Right lobe of liver (tissue), 4 donors: ENCODE data around the gene CEP44.

Source experiments
- CTCF ChIP-seq, 4 donors: fragments of 200-600 bp in 3 of 4; fragments of 450-650 bp in 1 of 4; IDR thresholded peaks; one replicate each; pipeline versions ENCODE4 v1.5.1 to v1.8.0; 2016 to 2022; ENCODE audit warnings: antibody characterized with exemption in 4 of 4, mild to moderate bottlenecking in 2 of 4
- POLR2A ChIP-seq: fragments of 450-650 bp; IDR thresholded peaks from one replicate; pipeline ENCODE4 v1.6.1; 2017; ENCODE audit warnings: antibody characterized with exemption, mild to moderate bottlenecking
- donor health status: DM: no; HTN: no; CAD: no.
- donor health status: DM: no; HTN: no; CAD: no.
- donor health status: DM: no; HTN: yes; CAD: no.

GRCh38 chr4:174380699-174381439 is 97.2 kb downstream of the CEP44 start:
- TF ChIP-seq CTCF (IDR thresholded peaks at IDR 0.05) (no peak), POLR2A (no peak)
